ENCODE data around the gene BCR. TPM values are rescaled to one million over a fixed set of nuclear protein-coding genes. Genes with fewer than 3 reads are reported as not detected.

The BCR gene
- total RNA-seq, 1 experiment from 2014 or later, result 129 TPM

GRCh38 chr22:23278883-23279675 is 98.8 kb downstream of the BCR start:
- H3K4me1 Mint-ChIP-seq, result no peaks in the 10 kb centered on the region; the same call in 1 of the 2 replicates
- TF ChIP-seq, protein P1, sequence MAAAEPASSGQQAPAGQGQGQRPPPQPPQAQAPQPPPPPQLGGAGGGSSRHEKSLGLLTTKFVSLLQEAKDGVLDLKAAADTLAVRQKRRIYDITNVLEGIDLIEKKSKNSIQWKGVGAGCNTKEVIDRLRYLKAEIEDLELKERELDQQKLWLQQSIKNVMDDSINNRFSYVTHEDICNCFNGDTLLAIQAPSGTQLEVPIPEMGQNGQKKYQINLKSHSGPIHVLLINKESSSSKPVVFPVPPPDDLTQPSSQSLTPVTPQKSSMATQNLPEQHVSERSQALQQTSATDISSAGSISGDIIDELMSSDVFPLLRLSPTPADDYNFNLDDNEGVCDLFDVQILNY (CRISPR knock-in tag; IDR thresholded peaks at IDR 0.05), result no peak
- TF ChIP-seq SMAD3 (CRISPR knock-in tag; IDR thresholded peaks at IDR 0.05; ENCODE audit: borderline replicate concordance) (no peak), GTF2I (CRISPR knock-in tag; conservative IDR thresholded peaks at IDR 0.05) (no peak), PRRX2 (CRISPR knock-in tag; IDR thresholded peaks at IDR 0.05) (no peak), AFF4 (CRISPR knock-in tag; IDR thresholded peaks at IDR 0.05; ENCODE audit: borderline replicate concordance) (no peak), NFYB (CRISPR knock-in tag; conservative IDR thresholded peaks at IDR 0.05; ENCODE audit: low read depth) (no peak), SMAD4 (CRISPR knock-in tag; IDR thresholded peaks at IDR 0.05) (no peak), AR (CRISPR knock-in tag; IDR thresholded peaks at IDR 0.05) (no peak), CREB1 (CRISPR knock-in tag; IDR thresholded peaks at IDR 0.05) (no peak)
- TF ChIP-seq, protein P2, sequence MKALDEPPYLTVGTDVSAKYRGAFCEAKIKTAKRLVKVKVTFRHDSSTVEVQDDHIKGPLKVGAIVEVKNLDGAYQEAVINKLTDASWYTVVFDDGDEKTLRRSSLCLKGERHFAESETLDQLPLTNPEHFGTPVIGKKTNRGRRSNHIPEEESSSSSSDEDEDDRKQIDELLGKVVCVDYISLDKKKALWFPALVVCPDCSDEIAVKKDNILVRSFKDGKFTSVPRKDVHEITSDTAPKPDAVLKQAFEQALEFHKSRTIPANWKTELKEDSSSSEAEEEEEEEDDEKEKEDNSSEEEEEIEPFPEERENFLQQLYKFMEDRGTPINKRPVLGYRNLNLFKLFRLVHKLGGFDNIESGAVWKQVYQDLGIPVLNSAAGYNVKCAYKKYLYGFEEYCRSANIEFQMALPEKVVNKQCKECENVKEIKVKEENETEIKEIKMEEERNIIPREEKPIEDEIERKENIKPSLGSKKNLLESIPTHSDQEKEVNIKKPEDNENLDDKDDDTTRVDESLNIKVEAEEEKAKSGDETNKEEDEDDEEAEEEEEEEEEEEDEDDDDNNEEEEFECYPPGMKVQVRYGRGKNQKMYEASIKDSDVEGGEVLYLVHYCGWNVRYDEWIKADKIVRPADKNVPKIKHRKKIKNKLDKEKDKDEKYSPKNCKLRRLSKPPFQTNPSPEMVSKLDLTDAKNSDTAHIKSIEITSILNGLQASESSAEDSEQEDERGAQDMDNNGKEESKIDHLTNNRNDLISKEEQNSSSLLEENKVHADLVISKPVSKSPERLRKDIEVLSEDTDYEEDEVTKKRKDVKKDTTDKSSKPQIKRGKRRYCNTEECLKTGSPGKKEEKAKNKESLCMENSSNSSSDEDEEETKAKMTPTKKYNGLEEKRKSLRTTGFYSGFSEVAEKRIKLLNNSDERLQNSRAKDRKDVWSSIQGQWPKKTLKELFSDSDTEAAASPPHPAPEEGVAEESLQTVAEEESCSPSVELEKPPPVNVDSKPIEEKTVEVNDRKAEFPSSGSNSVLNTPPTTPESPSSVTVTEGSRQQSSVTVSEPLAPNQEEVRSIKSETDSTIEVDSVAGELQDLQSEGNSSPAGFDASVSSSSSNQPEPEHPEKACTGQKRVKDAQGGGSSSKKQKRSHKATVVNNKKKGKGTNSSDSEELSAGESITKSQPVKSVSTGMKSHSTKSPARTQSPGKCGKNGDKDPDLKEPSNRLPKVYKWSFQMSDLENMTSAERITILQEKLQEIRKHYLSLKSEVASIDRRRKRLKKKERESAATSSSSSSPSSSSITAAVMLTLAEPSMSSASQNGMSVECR (CRISPR knock-in tag; IDR thresholded peaks at IDR 0.05; ENCODE audit: borderline replicate concordance), result no peak
- TF ChIP-seq, protein P3, sequence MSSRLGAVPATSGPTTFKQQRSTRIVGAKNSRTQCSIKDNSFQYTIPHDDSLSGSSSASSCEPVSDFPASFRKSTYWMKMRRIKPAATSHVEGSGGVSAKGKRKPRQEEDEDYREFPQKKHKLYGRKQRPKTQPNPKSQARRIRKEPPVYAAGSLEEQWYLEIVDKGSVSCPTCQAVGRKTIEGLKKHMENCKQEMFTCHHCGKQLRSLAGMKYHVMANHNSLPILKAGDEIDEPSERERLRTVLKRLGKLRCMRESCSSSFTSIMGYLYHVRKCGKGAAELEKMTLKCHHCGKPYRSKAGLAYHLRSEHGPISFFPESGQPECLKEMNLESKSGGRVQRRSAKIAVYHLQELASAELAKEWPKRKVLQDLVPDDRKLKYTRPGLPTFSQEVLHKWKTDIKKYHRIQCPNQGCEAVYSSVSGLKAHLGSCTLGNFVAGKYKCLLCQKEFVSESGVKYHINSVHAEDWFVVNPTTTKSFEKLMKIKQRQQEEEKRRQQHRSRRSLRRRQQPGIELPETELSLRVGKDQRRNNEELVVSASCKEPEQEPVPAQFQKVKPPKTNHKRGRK (CRISPR knock-in tag; IDR thresholded peaks at IDR 0.05; ENCODE audit: borderline replicate concordance), result no peak
- TF ChIP-seq, protein P4, sequence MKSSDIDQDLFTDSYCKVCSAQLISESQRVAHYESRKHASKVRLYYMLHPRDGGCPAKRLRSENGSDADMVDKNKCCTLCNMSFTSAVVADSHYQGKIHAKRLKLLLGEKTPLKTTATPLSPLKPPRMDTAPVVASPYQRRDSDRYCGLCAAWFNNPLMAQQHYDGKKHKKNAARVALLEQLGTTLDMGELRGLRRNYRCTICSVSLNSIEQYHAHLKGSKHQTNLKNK (CRISPR knock-in tag; IDR thresholded peaks at IDR 0.05), result no peak
- TF ChIP-seq, protein P5, sequence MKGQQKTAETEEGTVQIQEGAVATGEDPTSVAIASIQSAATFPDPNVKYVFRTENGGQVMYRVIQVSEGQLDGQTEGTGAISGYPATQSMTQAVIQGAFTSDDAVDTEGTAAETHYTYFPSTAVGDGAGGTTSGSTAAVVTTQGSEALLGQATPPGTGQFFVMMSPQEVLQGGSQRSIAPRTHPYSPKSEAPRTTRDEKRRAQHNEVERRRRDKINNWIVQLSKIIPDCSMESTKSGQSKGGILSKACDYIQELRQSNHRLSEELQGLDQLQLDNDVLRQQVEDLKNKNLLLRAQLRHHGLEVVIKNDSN (CRISPR knock-in tag; IDR thresholded peaks at IDR 0.05), result no peak
- TF ChIP-seq, protein P6, sequence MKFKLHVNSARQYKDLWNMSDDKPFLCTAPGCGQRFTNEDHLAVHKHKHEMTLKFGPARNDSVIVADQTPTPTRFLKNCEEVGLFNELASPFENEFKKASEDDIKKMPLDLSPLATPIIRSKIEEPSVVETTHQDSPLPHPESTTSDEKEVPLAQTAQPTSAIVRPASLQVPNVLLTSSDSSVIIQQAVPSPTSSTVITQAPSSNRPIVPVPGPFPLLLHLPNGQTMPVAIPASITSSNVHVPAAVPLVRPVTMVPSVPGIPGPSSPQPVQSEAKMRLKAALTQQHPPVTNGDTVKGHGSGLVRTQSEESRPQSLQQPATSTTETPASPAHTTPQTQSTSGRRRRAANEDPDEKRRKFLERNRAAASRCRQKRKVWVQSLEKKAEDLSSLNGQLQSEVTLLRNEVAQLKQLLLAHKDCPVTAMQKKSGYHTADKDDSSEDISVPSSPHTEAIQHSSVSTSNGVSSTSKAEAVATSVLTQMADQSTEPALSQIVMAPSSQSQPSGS (CRISPR knock-in tag; IDR thresholded peaks at IDR 0.05; ENCODE audit: borderline replicate concordance, low read depth), result no peak
- TF ChIP-seq, protein P7, sequence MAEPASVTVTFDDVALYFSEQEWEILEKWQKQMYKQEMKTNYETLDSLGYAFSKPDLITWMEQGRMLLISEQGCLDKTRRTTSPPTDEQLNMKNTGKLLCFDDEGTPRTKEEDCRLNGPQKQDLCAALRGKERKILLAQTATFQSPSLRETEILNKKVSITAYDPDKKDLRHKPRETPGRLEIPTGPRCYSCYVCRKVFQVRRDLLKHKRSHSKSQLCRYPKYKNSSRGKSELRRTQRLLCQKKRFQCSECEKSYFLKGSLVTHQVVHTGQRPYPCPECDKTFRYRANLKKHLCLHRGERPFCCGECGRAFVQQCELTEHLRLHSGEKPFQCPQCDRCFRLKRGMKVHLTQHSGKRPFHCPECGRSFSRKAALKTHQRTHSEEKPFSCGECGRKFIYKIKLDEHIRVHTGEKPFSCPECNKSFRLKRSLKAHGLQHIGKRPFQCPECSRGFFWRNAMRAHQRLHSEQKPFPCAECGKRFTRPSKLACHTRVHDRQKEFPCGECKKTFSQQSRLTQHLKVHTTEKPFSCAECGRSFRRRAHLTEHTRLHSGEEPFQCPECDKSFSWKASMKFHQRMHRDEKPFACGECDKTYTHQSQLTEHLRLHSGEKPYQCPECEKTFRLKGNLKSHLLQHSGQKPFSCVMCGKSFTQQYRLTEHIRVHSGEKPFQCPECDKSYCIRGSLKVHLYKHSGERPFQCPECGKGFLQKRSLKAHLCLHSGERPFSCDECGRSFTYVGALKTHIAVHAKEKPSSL (CRISPR knock-in tag; conservative IDR thresholded peaks at IDR 0.05), result no peak
- H3K36me3 Mint-ChIP-seq, result peaks cover 25% of the 10 kb centered on the region
- ATAC-seq (no peak), DNase-seq (ENCODE audit: low spot score) (no peak)
- POLR2A ChIA-PET, result no interaction called here
- no peaks in the 10 kb centered on the region for H3K9me3 Mint-ChIP-seq
- H3K27me3 Mint-ChIP-seq (ENCODE audit: low read depth), result no peaks in the 10 kb centered on the region
- CTCF ChIA-PET, result interaction anchor here (0.8 to 1.8 kb wide), 5 partner anchors 9 to 122 kb away, joined by 3 to 6 read pairs (median 4); no protein-coding TSS in a partner anchor
- peak overlapping the region; percentile 78 for H3K27ac Mint-ChIP-seq
- H3K4me3 Mint-ChIP-seq, result no peak overlapping the region

Measured in WTC11 (cell line).